OCI-LY3 (cell line): ENCODE data around the gene CCDC7.

Experiments used
- H2AFZ ChIP-seq: fragments of 200-600, 300-600 bp; shearing (Covaris generic); 2 replicates; pipeline ENCODE4 v1.6.0; 2014; ENCODE audit warnings: antibody characterized with exemption, low read depth, low read length
- H3K27ac ChIP-seq: fragments of 200-600, 300-600 bp; sonication (generic); 2 replicates; pipeline ENCODE4 v1.5.1; 2014; ENCODE audit warnings: mild to moderate bottlenecking, low read length, moderate library complexity, mixed read lengths
- H3K27me3 ChIP-seq: fragments of 200-600, 300-600 bp; sonication (generic); 2 replicates; pipeline ENCODE4 v1.6.1; 2014; ENCODE audit warnings: low read depth, low read length, mixed read lengths
- H3K36me3 ChIP-seq: fragments of 200-600, 300-600 bp; sonication (generic); replicated peaks from 2 replicates; pipeline ENCODE3; 2014; ENCODE audit warnings: low read depth, low read length, mixed read lengths
- H3K4me1 ChIP-seq: fragments of 300-600, 200-600 bp; sonication (generic); 2 replicates; pipeline ENCODE4 v1.6.1; 2014; ENCODE audit warnings: low read length, mixed read lengths
- H3K4me2 ChIP-seq: fragments of 200-600, 300-600 bp; sonication (generic); 2 replicates; pipeline ENCODE4 v1.6.1; 2014; ENCODE audit warnings: low read length, mixed read lengths
- H3K4me3 ChIP-seq: fragments of 300-600, 200-600 bp; sonication (generic); 2 replicates; pipeline ENCODE4 v1.5.1; 2014; ENCODE audit warnings: antibody characterized with exemption, mild to moderate bottlenecking, low read length, moderate library complexity
- H3K79me2 ChIP-seq: fragments of 300-600, 200-600 bp; shearing (Covaris generic); 2 replicates; pipeline ENCODE4 v1.6.1; 2014; ENCODE audit warnings: mild to moderate bottlenecking, low read length, mixed read lengths
- H3K9ac ChIP-seq: fragments of 300-600, 200-600 bp; shearing (Covaris generic); 2 replicates; pipeline ENCODE4 v1.6.0; 2014; ENCODE audit warnings: mild to moderate bottlenecking, low read length, moderate library complexity
- H3K9me3 ChIP-seq: fragments of 200-600, 300-600 bp; shearing (Covaris generic); 2 replicates; pipeline ENCODE4 v1.6.1; 2014; ENCODE audit warnings: low read length, mixed read lengths; ENCODE audit not compliant: insufficient read depth
- H4K20me1 ChIP-seq: fragments of 200-600, 300-600 bp; sonication (generic); 2 replicates; pipeline ENCODE4 v1.6.1; 2016; ENCODE audit warnings: low read length, mixed read lengths; ENCODE audit not compliant: insufficient read depth
- EZH2phosphoT487 ChIP-seq: fragments of 200-600 bp; shearing (Covaris generic); IDR thresholded peaks from 2 replicates; pipeline ENCODE4 v1.6.1; 2018; ENCODE audit warnings: antibody characterized with exemption, mixed run types, low read depth
- TF ChIP-seq, protein P1 (sequence below): fragments of 200-600, 300-600 bp; sonication (generic); IDR thresholded peaks from 2 replicates; pipeline ENCODE4 v1.5.1; 2014; ENCODE audit warnings: antibody characterized with exemption, low read length, low read depth

The CCDC7 gene

GRCh38 chr10:32446536-32447406, 831 bp downstream of the CCDC7 start:
- Histone ChIP-seq H3K4me2 (peak overlapping the region; percentile 90), H3K27ac (peak overlapping the region; percentile 27; the same call in 1 of the 2 replicates), H3K4me3 (peak overlapping the region; percentile 90), H3K9me3 (no peaks in the 10 kb centered on the region), H4K20me1 (no peaks in the 10 kb centered on the region), H3K4me1 (peaks cover 6% of the 10 kb centered on the region; the same call in 1 of the 2 replicates), H2AFZ (peak overlapping the region; percentile 81), H3K79me2 (no peaks in the 10 kb centered on the region), H3K36me3 (no peaks in the 10 kb centered on the region), H3K27me3 (no peaks in the 10 kb centered on the region), H3K9ac (peak overlapping the region; percentile 82)
- TF ChIP-seq, protein P1, sequence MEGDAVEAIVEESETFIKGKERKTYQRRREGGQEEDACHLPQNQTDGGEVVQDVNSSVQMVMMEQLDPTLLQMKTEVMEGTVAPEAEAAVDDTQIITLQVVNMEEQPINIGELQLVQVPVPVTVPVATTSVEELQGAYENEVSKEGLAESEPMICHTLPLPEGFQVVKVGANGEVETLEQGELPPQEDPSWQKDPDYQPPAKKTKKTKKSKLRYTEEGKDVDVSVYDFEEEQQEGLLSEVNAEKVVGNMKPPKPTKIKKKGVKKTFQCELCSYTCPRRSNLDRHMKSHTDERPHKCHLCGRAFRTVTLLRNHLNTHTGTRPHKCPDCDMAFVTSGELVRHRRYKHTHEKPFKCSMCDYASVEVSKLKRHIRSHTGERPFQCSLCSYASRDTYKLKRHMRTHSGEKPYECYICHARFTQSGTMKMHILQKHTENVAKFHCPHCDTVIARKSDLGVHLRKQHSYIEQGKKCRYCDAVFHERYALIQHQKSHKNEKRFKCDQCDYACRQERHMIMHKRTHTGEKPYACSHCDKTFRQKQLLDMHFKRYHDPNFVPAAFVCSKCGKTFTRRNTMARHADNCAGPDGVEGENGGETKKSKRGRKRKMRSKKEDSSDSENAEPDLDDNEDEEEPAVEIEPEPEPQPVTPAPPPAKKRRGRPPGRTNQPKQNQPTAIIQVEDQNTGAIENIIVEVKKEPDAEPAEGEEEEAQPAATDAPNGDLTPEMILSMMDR: no peak
- no peak for TF ChIP-seq EZH2phosphoT487

DNA sequence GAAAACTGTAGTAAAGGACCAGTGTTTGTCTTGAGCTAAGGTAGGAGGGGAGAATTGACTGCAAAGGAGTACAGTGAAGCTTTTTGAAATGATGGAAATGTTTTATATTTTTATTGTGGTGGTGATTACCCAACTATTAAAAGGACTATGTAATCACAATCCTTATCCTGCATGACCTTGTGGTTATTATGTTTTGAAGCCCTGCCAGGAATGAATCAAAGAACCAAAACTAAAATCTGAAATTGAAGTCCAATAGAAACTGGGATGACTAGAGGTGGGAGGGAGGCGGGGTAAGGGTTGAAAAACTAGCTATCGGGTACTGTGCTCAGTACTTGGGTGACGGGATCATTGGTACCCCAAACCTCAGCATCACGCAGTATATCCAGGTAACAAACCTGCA, 8.2 kb downstream of the CCDC7 start:
- no peaks in the 10 kb centered on the region for H4K20me1 ChIP-seq

DNA sequence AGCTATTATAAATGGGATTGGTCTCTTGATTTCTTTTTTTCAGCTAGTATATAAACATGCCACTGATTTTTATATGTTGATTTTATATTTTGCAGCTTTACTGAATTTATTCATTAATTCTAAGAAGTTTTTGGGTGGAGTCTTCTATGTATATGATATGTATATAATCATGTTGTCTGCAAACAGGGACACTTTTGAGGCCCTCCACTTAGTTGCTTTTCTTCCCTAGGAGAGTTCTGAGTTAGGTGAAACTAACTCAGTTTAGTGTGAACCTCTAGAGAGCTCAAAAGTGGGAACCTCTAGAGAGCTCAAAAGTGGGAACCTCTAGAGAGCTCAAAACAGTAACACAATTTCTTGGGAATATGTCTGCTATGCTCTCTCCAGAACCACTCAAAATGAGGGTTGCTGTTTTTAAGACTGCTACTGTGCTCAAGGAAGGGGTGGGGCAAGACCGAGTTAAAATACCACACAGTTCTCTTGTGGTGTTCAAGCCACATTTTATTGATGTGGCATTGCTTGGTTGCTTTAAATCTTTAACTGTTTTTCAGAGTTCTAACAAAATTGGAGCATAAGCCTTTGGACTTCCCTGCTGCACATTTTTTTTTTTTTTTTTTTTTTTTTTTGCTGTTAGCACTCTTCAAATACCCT, 13.2 kb downstream of the CCDC7 start:
- Histone ChIP-seq H3K27ac (no peak overlapping the region), H4K20me1 (no peaks in the 10 kb centered on the region), H3K9ac (no peak overlapping the region), H3K79me2 (no peaks in the 10 kb centered on the region), H3K4me3 (no peak overlapping the region), H3K4me1 (no peaks in the 10 kb centered on the region), H3K4me2 (no peak overlapping the region), H3K9me3 (no peaks in the 10 kb centered on the region), H3K27me3 (no peaks in the 10 kb centered on the region), H2AFZ (no peak overlapping the region), H3K36me3 (no peaks in the 10 kb centered on the region)
- TF ChIP-seq, protein P1: no peak
- no peak for TF ChIP-seq EZH2phosphoT487

More for the DNA sequence above, 8.2 kb downstream of the CCDC7 start:
- Histone ChIP-seq H3K9me3 (no peaks in the 10 kb centered on the region), H3K27ac (no peak overlapping the region), H3K9ac (no peak overlapping the region), H3K79me2 (no peaks in the 10 kb centered on the region), H3K4me3 (no peak overlapping the region), H3K36me3 (no peaks in the 10 kb centered on the region), H3K27me3 (no peaks in the 10 kb centered on the region), H2AFZ (no peak overlapping the region), H3K4me1 (no peaks in the 10 kb centered on the region), H3K4me2 (no peak overlapping the region)
- TF ChIP-seq EZH2phosphoT487: no peak
- TF ChIP-seq, protein P1: no peak

GRCh38 chr10:32461203-32461602, 15.3 kb downstream of the CCDC7 start:
- Histone ChIP-seq H3K4me3 (no peak overlapping the region), H3K4me2 (no peak overlapping the region), H3K9ac (no peak overlapping the region), H3K79me2 (no peaks in the 10 kb centered on the region), H3K36me3 (no peaks in the 10 kb centered on the region), H3K9me3 (no peaks in the 10 kb centered on the region), H3K27me3 (no peaks in the 10 kb centered on the region), H3K4me1 (no peaks in the 10 kb centered on the region), H2AFZ (no peak overlapping the region), H4K20me1 (no peaks in the 10 kb centered on the region), H3K27ac (no peak overlapping the region)
- TF ChIP-seq EZH2phosphoT487: no peak
- TF ChIP-seq, protein P1: no peak
